Right lobe of liver (tissue), 4 donors: ENCODE results near the gene ALDH6A1.

ENCODE experiments used
- CTCF ChIP-seq, 4 donors: fragments of 200-600 bp in 3 of 4; fragments of 450-650 bp in 1 of 4; IDR thresholded peaks; one replicate each; pipeline versions ENCODE4 v1.5.1 to v1.8.0; 2016 to 2022; ENCODE audit warnings: antibody characterized with exemption in 4 of 4, mild to moderate bottlenecking in 2 of 4
- POLR2A ChIP-seq: fragments of 450-650 bp; IDR thresholded peaks from one replicate; pipeline ENCODE4 v1.6.1; 2017; ENCODE audit warnings: antibody characterized with exemption, mild to moderate bottlenecking
- donor health status: DM: no; HTN: no; CAD: no.
- donor health status: DM: no; HTN: no; CAD: no.
- donor health status: DM: no; HTN: yes; CAD: no.

GRCh38 chr14:74029136-74029535 is 55.1 kb downstream of the ALDH6A1 start:
- TF ChIP-seq CTCF (IDR thresholded peaks at IDR 0.05) (no peak), POLR2A (no peak)
